Fibroblast of peridontal ligament (primary cell): Measurements from ENCODE around the gene RBM20.
"Not testable (repeated sequence)": the region's sequence is repeated elsewhere in the genome, so short reads cannot be mapped to it uniquely, and the experiment has no call there.

Experiments used
- DNase-seq: peaks from one replicate; pipeline ENCODE4 v3.0.0-alpha.2; 2010; ENCODE audit errors: extremely low read depth

The RBM20 gene

DNA sequence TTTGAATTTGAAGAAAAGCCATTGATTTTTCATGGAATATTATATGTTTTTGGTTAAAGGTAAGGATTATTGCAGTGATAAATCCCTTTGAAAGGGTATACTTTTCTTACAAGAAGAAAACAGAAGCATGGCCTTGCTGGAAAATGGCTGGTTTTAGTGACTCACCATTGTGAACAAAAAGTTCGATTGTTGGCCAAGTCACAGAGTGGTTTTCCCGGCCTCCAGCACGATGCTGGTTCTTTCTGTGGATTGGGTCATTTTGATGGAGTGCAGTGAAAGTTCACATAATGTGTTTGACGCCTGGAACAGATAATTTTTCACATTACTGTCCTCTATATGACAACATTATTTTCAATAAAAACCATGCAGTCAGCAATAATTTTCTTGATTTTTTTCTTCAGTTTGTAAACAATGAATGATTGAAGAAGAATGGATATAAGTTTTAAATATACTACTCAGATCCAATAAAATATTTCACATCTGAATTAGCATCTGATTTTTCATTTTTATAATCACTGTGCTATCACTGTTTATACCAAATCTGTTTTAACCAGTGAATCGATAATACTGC lies 60.9 kb downstream of the RBM20 start:
- DNase-seq: no peak

GRCh38 chr10:110705596-110705995 lies 61.5 kb downstream of the RBM20 start:
- not testable (repeated sequence) for DNase-seq

GRCh38 chr10:110706690-110707098 lies 62.6 kb downstream of the RBM20 start:
- peak; percentile 84 for DNase-seq

DNA sequence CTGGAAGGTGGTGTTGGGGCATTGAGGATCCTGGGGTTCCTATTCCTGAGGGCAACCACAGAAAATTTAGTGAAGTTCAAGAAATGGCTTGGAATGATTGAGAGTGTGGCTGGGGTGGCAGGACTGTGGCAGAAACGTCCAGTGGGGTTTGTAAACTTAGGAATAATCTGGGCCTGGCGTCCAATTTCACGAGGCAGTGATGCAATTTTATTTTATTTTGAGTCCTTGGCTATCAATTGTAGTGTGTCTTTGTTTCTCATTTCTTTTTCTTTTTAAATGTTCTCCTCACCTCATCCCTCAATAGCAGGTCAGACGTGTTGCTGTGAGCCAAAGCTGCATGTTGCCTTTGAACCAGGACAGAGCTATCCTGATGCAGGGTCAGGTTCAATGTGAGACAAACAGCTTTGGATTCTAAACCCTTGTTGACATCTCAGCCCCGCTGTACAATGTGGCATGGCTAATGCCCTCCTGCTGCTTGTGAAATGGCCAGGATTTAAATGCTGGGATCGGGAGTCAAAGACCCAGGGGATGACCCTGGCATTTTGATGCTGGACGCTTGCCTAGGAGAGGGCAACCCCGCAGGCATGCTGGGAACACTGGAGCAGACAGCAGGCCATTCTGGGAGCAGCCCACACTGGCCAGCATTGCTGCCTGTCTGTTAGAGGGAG lies 64.8 kb downstream of the RBM20 start:
- DNase-seq: no peak

DNA sequence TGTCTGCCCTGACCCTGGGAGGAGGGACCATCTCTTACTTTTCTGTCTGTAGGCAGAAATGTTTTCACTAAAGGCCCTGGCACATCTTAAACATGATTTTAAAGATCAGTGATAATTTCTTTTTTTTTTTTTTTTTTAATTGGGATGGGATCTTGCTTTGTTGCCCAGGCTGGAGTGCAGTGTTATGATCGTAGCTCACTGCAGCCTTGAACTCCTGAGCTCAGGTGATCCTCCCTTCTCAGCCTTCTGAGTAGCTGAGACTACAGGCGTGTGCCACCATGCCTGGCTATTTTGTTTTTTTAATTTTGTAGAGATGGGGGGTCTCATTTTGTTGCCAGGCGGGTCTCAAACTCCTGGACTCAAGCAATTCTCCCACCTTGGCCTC lies 65.3 kb downstream of the RBM20 start:
- DNase-seq: no peak

- DNase-seq: no peak
Observed at GRCh38 chr10:110709964-110710587, 65.9 kb downstream of the RBM20 start.

- DNase-seq: no peak
Observed at GRCh38 chr10:110710621-110711020, 66.5 kb downstream of the RBM20 start.

DNA sequence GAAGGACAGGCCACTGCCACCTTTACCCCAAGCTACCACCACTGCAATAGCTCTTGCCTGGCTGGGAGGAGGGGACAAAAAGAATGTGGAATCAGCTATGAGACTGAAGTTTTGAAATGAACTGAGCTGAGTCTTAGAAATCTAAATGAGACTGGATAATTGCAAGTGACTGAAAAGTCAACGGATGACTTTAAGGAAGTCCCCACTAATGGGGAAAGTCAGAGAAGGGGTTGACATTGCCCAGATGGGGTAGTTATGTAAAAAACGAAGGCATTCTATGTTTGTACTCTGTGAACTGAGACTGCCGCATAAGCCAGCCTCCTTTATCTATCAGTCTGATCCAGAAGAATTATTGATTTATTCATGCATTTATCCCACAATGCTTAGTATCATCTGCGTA lies 67.2 kb downstream of the RBM20 start:
- no peak for DNase-seq

DNA sequence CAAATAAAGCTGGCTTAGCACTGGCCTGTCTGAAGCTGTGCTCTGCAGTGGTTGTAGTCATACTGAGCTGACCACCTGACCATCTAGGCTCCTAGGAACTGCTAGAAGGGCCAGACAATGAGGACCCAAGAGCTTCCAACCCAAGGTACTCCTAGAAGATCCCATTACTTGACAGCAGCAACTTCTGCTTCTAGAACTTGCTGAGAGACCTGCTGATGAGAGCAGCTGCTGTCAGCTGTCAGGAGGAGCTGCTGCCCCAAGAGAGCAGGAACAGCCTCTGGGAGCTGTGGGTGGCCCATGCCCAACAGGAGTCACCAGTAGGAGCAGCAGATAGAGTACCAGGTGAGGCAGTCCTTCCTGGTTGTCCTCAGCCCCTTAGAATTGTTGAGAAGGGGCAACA lies 70.2 kb downstream of the RBM20 start:
- DNase-seq: no peak

GRCh38 chr10:110717781-110718589 lies 73.8 kb downstream of the RBM20 start:
- DNase-seq: no peak

GRCh38 chr10:110721406-110722038 lies 77.4 kb downstream of the RBM20 start:
- DNase-seq: no peak

DNA sequence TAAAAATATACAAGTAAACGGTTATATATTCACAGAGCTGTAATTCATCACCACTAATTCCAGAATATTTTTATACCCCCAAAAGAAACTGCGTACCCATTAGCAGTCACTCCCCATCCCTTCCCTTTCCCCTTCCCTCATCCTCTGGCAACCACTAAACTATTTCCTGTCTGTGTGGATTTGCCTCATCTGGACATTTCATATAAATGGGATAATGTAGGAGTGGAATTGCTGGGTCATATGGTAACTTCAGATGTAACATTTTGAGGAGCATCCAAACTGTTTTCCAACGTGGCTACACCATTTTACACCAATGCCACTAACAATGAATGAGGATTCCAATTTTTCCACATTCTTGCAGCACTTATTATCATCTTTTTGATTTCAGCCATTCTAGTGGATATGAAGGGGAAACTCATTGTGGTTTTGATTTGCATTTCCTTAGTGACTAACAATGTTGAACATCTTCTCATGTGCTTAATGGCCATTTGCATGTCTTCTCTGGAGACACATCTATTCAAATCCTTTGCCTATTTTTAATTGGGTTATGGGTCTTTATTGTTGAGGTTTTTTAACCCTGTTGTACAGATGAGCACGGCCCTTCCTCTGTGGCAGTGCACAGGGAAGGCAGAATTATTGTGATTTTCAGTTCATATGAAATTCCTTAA lies 79.2 kb downstream of the RBM20 start:
- no peak for DNase-seq

DNA sequence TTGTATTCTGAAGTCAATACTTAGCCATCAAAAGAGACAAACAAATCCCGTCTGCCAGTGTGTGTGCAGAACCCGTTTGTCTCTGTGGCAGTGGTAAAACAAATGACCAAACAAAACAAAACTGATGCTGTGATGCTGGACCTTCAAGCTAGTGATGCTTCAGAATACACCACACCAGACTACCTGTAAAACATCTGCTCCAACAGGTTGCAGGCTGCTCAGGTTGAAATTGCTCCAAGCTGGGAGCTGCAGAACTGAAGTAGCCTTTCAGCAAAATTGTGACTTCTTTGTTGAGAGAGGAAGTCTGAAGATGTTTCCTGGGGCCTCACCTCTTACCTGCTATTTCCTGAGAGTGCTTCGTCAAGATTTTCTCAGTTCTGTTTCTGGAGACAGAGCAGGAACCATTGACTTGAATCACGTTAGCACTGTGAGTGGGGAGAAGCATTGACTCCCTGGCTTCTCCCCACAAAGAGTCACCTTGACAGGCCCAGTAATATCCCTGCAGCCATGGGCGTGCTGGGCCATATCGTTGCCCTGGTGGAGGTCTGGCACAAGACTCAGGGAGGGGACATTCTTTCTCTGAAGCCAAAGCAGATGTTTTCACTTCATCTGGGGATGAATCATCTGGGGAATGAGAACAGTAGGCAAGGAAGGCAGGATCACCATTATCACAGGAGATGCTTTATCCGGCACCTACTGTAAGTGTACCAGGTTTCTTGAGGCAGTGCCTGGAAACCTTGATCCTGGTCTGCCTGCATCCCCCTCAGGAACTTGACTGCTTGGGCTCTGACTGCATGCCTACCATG lies 80.2 kb downstream of the RBM20 start:
- no peak for DNase-seq

- no peak for DNase-seq
Observed at GRCh38 chr10:110724937-110725336, 80.8 kb downstream of the RBM20 start.

- no peak for DNase-seq
Observed at GRCh38 chr10:110725801-110726630, 81.9 kb downstream of the RBM20 start.

GRCh38 chr10:110727785-110728184 lies 83.6 kb downstream of the RBM20 start:
- not testable (repeated sequence) for DNase-seq

DNA sequence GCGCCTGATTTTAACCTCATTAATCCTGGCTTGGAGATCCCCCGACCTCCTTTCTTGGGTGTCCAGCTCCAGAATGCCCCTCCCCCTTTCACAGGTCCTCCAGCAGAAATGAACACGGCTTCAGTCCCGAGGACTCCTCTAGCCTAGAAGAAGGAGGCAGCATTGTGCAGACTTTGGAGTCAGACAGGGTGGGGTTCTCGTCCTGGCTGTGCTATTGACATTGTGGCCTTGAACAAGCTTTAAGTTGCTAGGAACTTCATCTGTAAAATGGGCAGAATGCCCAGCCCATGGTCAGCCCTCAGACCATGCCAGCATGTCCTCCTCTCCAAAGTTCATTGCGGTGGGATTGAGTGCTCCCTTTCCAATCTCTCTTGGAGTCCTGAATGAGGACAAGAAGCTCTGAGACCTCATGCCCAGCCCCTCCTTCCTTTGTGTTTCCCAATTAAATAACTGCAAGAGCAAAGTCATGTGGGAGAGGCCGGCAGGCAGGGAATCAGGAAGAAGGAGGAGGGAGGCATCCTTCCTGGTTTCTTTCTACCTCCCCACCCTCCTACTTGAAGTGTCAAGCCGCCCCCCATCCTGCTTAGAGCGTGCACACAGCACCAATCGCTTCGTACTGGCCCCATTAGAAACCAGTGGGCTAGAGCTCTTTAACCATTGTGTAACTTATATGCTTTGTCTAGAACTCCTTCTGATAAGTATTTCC lies 86.4 kb downstream of the RBM20 start:
- DNase-seq: no peak

DNA sequence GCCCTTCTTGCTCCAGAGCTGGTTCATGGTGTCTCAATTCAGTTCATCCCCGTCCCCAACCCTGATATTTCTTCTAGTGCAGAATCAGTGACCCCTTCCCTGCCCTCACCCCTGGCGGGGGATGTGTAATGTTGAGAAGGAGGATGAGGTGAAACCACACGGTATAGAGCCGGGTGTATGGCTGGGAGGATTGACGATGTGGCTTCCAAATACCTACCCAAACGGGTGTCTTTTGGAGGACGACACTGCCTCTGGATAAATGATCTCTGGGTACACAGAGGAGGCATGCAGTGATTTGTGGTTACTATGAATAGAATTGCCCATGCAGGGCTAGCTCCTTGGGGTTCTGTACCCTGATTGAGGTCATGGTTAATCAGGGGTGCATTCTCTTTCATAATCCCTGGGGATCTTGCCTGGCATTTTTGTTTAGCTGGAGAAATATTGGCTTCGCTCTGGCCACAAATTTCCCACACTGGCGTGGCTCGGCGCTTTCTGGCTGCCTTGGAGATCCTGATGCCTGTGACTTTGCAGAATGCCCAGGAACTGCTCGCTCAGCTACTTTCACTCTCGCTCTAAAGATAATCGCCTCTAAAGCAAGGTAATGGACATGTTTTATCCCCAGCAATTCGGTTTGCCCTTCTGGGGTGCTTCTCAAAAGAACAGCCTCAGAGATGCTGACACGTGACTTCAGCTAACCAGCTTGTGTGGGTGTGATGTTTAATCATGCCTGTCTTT lies 89.2 kb downstream of the RBM20 start:
- peak; percentile 48 for DNase-seq
